LNCAP (cell line): ENCODE results near the gene CDX1.

Experiments used
- CTCF ChIP-seq: fragments of 450-650 bp; IDR thresholded peaks from 2 replicates; pipeline ENCODE4 v1.5.1; 2017; ENCODE audit warnings: mild to moderate bottlenecking

The CDX1 gene

DNA sequence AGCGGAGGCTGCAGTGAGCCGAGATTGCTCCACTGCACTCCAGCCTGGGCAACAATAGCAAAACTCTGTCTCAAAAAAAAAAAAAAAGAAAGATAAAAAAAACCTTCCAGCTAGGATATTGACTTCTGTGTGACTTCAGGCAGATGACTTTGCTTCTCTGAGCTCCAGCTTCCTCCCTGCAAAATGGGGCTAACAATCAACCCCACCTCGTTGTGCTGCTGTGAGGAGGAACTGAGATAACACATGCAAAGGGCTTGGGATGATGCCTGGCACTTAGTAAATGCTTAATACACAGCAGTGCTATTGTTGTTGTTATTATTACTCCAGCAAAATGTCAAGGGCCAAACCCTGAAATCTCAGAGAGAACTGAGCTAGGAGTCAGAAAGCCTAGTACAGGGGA, 3.5 kb upstream of the CDX1 start:
- no peak for TF ChIP-seq CTCF

DNA sequence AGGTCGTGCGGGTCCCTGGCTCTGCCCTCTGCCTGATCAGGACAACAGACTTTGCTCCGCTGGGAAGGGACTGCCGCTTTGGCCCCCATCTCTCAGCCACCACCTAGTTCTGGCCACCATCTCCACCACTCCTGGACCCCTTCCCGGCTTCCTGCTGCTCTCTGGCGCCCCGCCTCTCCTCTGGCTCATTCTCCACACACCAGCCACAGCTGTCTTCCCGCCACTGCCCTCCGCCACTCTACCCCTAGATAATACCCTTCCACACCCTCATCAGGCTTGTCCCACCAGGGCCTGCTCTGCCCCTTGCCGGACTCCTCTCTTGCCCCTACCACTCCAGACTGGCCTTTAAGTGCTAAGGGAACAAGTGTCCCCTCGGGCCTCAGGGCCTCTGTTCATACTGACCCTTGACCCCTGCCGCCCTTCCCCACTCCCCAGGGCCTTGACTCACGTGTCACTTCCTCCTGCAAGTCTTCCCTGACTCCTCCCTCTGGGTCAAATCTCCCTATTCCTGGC, 3.0 kb upstream of the CDX1 start:
- no peak for TF ChIP-seq CTCF

GRCh38 chr5:150164211-150164980, 2.2 kb upstream of the CDX1 start:
- TF ChIP-seq CTCF, result no peak

GRCh38 chr5:150166037-150166649, 435 bp upstream of the CDX1 start:
- no peak for TF ChIP-seq CTCF

- TF ChIP-seq CTCF, result no peak
Observed at GRCh38 chr5:150167512-150167850, 903 bp downstream of the CDX1 start.

DNA sequence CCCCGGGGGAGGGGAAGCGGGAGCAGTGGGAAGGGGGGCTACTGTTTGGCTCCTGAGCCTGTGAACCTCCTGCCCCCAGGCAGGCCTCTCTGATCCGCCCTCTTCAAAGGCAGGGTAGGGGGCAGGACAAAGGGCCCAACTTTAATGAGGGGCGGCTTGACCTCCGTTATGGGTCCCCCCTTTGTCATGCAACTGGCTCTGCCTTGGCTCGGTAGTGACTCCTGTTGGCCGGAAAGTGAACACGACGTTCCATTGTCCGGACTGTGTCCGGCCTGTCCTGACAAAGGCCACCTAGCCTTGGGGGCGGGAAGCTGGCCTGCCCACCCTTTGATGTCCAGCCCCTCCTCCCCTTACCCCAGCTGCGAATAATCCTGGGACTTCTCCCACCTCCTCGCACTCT, 1.3 kb downstream of the CDX1 start:
- peak; percentile 15; the same call in 1 of the 2 replicates for TF ChIP-seq CTCF

DNA sequence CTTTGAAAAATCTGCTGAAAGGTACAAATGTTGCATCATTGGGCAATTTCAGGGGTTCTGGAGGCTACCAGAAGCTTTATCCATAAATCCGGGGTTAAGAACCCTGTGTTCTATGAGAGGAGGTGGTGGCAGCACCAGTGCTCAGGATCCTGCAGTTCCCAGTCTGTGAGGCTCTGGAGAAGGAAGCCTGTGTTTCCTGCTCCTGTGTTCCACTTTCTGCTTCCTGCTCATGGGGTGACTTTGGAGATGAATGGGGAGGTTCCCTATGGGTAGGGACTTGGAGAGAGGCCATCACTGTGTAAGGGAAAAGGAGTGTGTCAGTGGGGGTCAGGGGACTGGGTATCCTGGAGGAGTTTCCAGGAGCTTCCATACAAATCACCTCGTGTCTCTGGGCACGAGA, 2.3 kb downstream of the CDX1 start:
- no peak for TF ChIP-seq CTCF
